Skeletal muscle tissue (tissue), 4 donors: ENCODE results near the gene RPL39L. TPM values are rescaled to one million over a fixed set of nuclear protein-coding genes. Genes with fewer than 3 reads are reported as not detected.

Experiments
- H3K27ac ChIP-seq: one replicate; pipeline ENCODE4 v1.7.0; 2013; ENCODE audit warnings: mild to moderate bottlenecking, low read depth, low read length, inconsistent platforms
- H3K27me3 ChIP-seq, 3 donors: one replicate each; pipeline ENCODE4 v1.7.0; 2013; ENCODE audit warnings: low read length in 3 of 3; ENCODE audit not compliant: control insufficient read depth in 3 of 3, insufficient read depth in 3 of 3
- H3K36me3 ChIP-seq, 3 donors: one replicate each; pipeline ENCODE4 v1.7.0; 2013; ENCODE audit warnings: low read length in 3 of 3; ENCODE audit not compliant: control insufficient read depth in 3 of 3, insufficient read depth in 3 of 3
- H3K4me1 ChIP-seq, 3 donors: one replicate each; pipeline ENCODE4 v1.7.0; 2013; ENCODE audit warnings: low read length in 3 of 3, mild to moderate bottlenecking in 3 of 3; ENCODE audit not compliant: control insufficient read depth in 3 of 3, insufficient read depth in 3 of 3
- H3K4me3 ChIP-seq, 3 donors: one replicate each; pipeline ENCODE4 v1.7.0; 2013; ENCODE audit warnings: low read length in 3 of 3
- H3K9ac ChIP-seq, 3 donors: one replicate each; pipeline ENCODE4 v1.7.0; 2013; ENCODE audit warnings: low read length in 3 of 3, mild to moderate bottlenecking in 3 of 3, moderate library complexity in 2 of 3, low read depth in 1 of 3
- H3K9me3 ChIP-seq, 3 donors: one replicate each; pipeline ENCODE4 v1.7.0; 2013; ENCODE audit warnings: low read length in 3 of 3; ENCODE audit not compliant: control insufficient read depth in 3 of 3
- total RNA-seq: library from RNA; depleted of rRNA; stranded (reverse); fragments of >200 nt; gene quantifications from one replicate; pipeline ENCODE4 v1.2.3, GENCODE V29; 2014
- donor health status: Osteomylitis.

The RPL39L gene
- total RNA-seq, 1 donor from 2014 or later: 9.4 TPM

- Histone ChIP-seq H3K9me3 (no peaks in the 10 kb centered on the region), H3K4me1 (peaks cover 0 to 3% (median 0%) of the 10 kb centered on the region in 3 donors), H3K27ac (no peak overlapping the region), H3K4me3 (no peak overlapping the region), H3K9ac (no peak overlapping the region), H3K36me3 (no peaks in the 10 kb centered on the region), H3K27me3 (no peaks in the 10 kb centered on the region)
Measured at GRCh38 chr3:187084580-187084979, 54.7 kb downstream of the RPL39L start.

DNA sequence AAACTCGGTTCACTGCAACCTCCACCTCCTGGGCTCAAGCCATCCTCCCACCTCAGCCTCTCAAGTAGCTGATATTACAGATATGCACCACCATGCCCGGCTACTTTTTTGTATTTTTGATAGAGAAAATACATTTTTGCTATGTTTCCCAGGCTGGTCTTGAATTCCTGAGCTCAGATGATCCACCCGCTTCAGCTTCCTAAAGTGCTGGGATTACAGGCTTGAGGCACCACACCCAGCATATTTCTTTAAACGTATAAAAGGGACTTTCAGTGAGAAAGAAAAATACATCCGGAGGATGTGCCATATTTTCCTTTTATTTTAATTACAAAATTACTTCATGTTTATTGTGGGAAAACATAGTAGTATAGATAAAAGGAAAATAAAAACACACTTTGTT is 55.2 kb downstream of the RPL39L start:
- Histone ChIP-seq H3K9ac (no peak overlapping the region), H3K27ac (no peak overlapping the region), H3K27me3 (no peaks in the 10 kb centered on the region), H3K4me1 (peaks cover 0 to 3% (median 0%) of the 10 kb centered on the region in 3 donors), H3K4me3 (no peak overlapping the region), H3K9me3 (no peaks in the 10 kb centered on the region), H3K36me3 (no peaks in the 10 kb centered on the region)

DNA sequence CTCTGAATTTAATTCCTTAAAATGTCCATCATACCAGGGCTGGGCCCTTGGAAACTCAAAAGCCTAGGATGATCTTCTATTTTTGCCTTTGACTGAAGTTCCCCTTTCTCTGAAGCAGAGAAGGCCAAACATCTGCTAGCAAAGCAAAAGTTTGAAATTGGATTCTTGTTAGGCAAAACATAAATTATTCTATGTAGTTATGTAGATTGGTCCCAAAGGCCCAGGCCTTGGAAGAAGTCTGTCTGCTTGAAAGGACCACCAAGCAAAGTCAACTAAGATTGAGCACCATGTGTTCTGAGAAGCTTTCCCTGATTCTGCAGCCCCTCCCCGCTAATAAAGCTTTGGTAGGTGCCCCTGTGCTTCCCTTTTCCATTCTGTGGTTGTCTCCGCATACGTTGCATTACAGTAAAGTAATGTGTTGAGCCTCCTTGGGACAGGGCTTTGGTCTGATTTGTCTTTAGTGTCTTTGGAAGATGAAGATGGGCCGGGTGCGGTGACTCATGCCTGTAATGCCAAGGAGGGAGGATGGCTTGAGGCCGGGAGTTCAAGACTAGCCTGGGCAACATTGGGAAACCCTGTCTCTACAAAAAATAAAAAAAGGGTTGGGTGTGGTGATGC is 56.4 kb downstream of the RPL39L start:
- H3K27me3 ChIP-seq: no peaks in the 10 kb centered on the region
- H3K27ac ChIP-seq: no peak overlapping the region
- no peak overlapping the region for H3K9ac ChIP-seq
- peaks cover 0 to under 1% (median 0%) of the 10 kb centered on the region in 3 donors for H3K36me3 ChIP-seq
- H3K9me3 ChIP-seq: no peaks in the 10 kb centered on the region
- H3K4me3 ChIP-seq: no peak overlapping the region
- peaks cover 0 to 3% (median 0%) of the 10 kb centered on the region in 3 donors for H3K4me1 ChIP-seq

DNA sequence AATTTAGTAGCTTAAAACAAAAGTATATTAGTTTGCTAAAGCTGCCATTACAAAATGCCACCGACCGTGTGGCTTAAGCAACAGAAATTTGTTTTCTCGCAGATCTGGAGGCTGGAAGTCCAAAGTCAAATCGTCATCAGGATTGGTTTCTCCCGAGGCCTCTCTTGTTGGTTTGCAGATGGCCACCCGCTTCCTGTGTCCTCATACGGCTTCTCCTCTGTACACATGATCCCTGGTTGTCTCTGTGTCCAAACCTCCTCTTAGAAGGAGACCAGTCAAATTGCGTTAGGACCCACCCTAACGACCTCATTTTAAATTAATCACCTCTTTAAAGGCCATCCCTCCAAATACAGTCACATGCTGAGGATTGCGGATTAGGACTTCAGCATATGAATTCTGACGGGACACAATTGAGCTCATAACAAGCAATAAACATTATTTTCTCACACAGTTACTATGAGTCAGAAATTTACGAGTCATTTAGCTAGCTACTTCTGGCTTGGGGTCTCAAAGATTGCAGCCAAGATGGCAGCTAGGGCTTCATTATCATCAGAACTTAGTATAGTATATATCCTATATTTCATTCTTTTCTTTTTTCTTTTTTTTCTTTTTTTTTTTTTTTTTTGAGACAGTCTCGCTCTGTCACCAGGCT is 58.4 kb downstream of the RPL39L start:
- no peaks in the 10 kb centered on the region for H3K27me3 ChIP-seq
- H3K27ac ChIP-seq: no peak overlapping the region
- peaks cover 0 to 3% (median 0%) of the 10 kb centered on the region in 3 donors for H3K4me1 ChIP-seq
- peaks cover 9 to 13% (median 13%) of the 10 kb centered on the region in 3 donors for H3K36me3 ChIP-seq
- H3K4me3 ChIP-seq: no peak overlapping the region
- H3K9me3 ChIP-seq: no peaks in the 10 kb centered on the region
- H3K9ac ChIP-seq: no peak overlapping the region

DNA sequence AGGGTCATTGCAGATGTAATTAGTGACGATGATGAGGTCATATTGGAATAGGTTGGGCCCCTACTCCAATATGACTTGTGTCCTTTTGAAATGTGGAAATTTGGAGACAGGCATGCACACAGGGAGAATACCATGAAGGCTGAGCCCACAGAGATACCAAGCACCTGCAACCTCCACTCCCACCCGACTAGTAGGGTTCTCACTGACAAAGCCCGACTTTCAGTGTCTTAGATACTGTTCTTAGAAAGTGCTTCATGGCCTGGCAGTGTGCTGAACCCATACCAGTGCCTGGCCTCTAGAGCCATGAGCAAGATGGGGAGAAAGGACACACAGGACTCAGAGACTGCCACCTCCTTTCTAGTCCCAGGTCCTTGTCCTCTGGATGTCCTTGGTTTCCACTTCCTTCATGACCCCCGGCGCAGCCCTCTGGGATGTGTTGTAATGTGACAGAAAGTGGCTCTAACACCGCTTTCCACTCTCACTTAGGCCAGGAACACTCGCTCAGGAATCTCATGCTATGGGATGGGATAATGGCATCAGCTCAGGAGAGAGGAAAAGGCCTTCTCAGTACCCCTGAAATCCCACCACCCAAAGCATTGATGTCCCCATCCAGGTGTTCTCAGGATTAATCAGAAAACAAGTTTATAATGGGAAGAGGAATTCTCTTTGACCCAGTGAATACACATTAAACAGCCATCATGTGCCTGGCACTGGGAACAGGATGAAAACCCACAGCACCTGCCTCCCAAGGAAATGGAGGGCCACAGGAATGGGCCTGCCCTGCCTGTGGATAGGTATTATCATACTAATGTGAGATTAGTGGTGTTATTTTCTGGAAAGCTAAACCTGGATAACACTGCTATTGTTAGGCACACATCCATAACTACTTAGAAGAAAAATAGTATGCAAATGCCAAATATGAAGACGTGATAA is 59.9 kb downstream of the RPL39L start:
- peaks cover 11 to 26% (median 25%) of the 10 kb centered on the region in 3 donors for H3K36me3 ChIP-seq
- no peak overlapping the region for H3K4me3 ChIP-seq
- no peak overlapping the region for H3K9ac ChIP-seq
- H3K27ac ChIP-seq: no peak overlapping the region
- no peaks in the 10 kb centered on the region for H3K4me1 ChIP-seq
- H3K9me3 ChIP-seq: no peaks in the 10 kb centered on the region
- H3K27me3 ChIP-seq: no peaks in the 10 kb centered on the region

GRCh38 chr3:187077537-187077936 is 61.8 kb downstream of the RPL39L start:
- H3K9me3 ChIP-seq: no peaks in the 10 kb centered on the region
- no peak overlapping the region for H3K9ac ChIP-seq
- no peaks in the 10 kb centered on the region for H3K4me1 ChIP-seq
- H3K27me3 ChIP-seq: no peaks in the 10 kb centered on the region
- no peak overlapping the region for H3K4me3 ChIP-seq
- no peak overlapping the region for H3K27ac ChIP-seq
- peaks cover 17 to 36% (median 35%) of the 10 kb centered on the region in 3 donors for H3K36me3 ChIP-seq

GRCh38 chr3:187077085-187077484 is 62.2 kb downstream of the RPL39L start:
- peaks cover 17 to 38% (median 35%) of the 10 kb centered on the region in 3 donors for H3K36me3 ChIP-seq

GRCh38 chr3:187076297-187076696 is 63.0 kb downstream of the RPL39L start:
- H3K27me3 ChIP-seq: no peaks in the 10 kb centered on the region
- H3K9me3 ChIP-seq: no peaks in the 10 kb centered on the region
- H3K36me3 ChIP-seq: peaks cover 17 to 40% (median 35%) of the 10 kb centered on the region in 3 donors
- no peak overlapping the region for H3K9ac ChIP-seq
- H3K4me1 ChIP-seq: no peaks in the 10 kb centered on the region
- H3K27ac ChIP-seq: no peak overlapping the region
- no peak overlapping the region for H3K4me3 ChIP-seq

More at GRCh38 chr3:187077085-187077484, 62.2 kb downstream of the RPL39L start:
- Histone ChIP-seq H3K4me1 (no peaks in the 10 kb centered on the region), H3K4me3 (no peak overlapping the region), H3K9ac (no peak overlapping the region), H3K27me3 (no peaks in the 10 kb centered on the region), H3K27ac (no peak overlapping the region), H3K9me3 (no peaks in the 10 kb centered on the region)

DNA sequence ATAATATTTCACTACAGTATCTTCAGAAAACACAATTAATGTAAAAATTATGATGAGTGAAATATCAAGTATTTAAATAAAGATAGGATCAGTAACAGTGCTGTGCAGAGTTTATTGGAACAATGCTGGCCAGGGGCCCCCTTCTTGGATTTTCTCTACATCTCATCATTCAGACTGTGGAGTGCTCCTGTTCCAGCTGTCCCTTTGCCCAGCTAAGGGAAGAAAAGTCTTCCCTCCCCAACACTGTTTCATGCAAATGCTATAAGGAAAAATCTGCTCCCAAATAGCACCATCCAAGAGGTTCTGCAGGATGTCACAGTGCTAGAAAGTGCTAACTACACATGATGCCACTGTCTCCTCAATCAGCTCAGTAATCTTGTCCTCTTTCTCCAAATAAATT is 64.5 kb downstream of the RPL39L start:
- no peaks in the 10 kb centered on the region for H3K4me1 ChIP-seq
- H3K36me3 ChIP-seq: peaks cover 18 to 40% (median 36%) of the 10 kb centered on the region in 3 donors
- no peak overlapping the region for H3K27ac ChIP-seq
- H3K9me3 ChIP-seq: peaks cover 0 to 1% (median under 1%) of the 10 kb centered on the region in 3 donors
- no peak overlapping the region for H3K4me3 ChIP-seq
- H3K27me3 ChIP-seq: no peaks in the 10 kb centered on the region
- no peak overlapping the region for H3K9ac ChIP-seq
